Suppressor macrophage treated with lipopolysaccharide for 1 hour (primary cell): ENCODE measurements around the gene CDH6.
A peak's percentile ranks its signal among the peaks of the same experiment; 100 is the strongest.

Source experiments
- DNase-seq, 3 donors: peaks; one replicate each; pipeline ENCODE4 v3.0.0-alpha.2; 2020 to 2022

CDH6 gene

GRCh38 chr5:31255041-31255440, 61.6 kb downstream of the CDH6 start:
- no peak for DNase-seq

- DNase-seq = no peak
These were observed 74.8 kb downstream of the CDH6 start for GRCh38 chr5:31268256-31268655.

GRCh38 chr5:31268686-31269085, 75.2 kb downstream of the CDH6 start:
- no peak for DNase-seq

GRCh38 chr5:31269259-31269658, 75.8 kb downstream of the CDH6 start:
- DNase-seq = no peak

- DNase-seq = peak; percentile 8 to 39 (median 20)
These were observed 76.9 kb downstream of the CDH6 start for GRCh38 chr5:31270396-31270795.

GRCh38 chr5:31271567-31271966, 78.1 kb downstream of the CDH6 start:
- no peak for DNase-seq

- no peak for DNase-seq
These were observed 79.7 kb downstream of the CDH6 start for GRCh38 chr5:31273161-31273560.

- no peak for DNase-seq
These were observed 80.3 kb downstream of the CDH6 start for GRCh38 chr5:31273631-31274378.

GRCh38 chr5:31280210-31280609, 86.7 kb downstream of the CDH6 start:
- DNase-seq = no peak

- no peak for DNase-seq
These were observed 89.8 kb downstream of the CDH6 start for GRCh38 chr5:31283326-31283725.

- no peak for DNase-seq
These were observed 91.5 kb downstream of the CDH6 start for GRCh38 chr5:31285025-31285424.

GRCh38 chr5:31287985-31288384, 94.5 kb downstream of the CDH6 start:
- no peak for DNase-seq

GRCh38 chr5:31289429-31289828, 95.9 kb downstream of the CDH6 start:
- no peak for DNase-seq

GRCh38 chr5:31291323-31291854, 97.9 kb downstream of the CDH6 start:
- DNase-seq = no peak

GRCh38 chr5:31300501-31300900, 107.0 kb downstream of the CDH6 start:
- no peak for DNase-seq

GRCh38 chr5:31301833-31302232, 108.3 kb downstream of the CDH6 start:
- DNase-seq = no peak

GRCh38 chr5:31303688-31304087, 110.2 kb downstream of the CDH6 start:
- no peak for DNase-seq

- DNase-seq = no peak
These were observed 124.2 kb downstream of the CDH6 start for GRCh38 chr5:31317665-31318064.

- DNase-seq = no peak
These were observed 125.8 kb downstream of the CDH6 start for GRCh38 chr5:31319335-31319734.

- no peak for DNase-seq
These were observed 129.5 kb downstream of the CDH6 start for GRCh38 chr5:31322946-31323345.

- no peak for DNase-seq
These were observed 131.4 kb downstream of the CDH6 start for GRCh38 chr5:31324842-31325241.

GRCh38 chr5:31328040-31328733, 134.7 kb downstream of the CDH6 start:
- no peak for DNase-seq

- no peak for DNase-seq
These were observed 136.2 kb downstream of the CDH6 start for GRCh38 chr5:31329715-31330114.

- DNase-seq = no peak
These were observed 138.7 kb downstream of the CDH6 start for GRCh38 chr5:31332160-31332559.
